Testis (tissue), 3 donors: Measurements from ENCODE around the gene DNAAF1. TPM values are rescaled to one million over a fixed set of nuclear protein-coding genes. Genes with fewer than 3 reads are reported as not detected.

Source experiments
- DNase-seq: peaks from one replicate; pipeline ENCODE4 v3.0.0-alpha.2; 2019
- H3K27ac ChIP-seq, 2 donors: fragments of 200-600 bp; sonication (generic); one replicate each; pipeline ENCODE4 v1.5.1; 2019
- H3K27me3 ChIP-seq: fragments of 200-600 bp; sonication (generic); one replicate; pipeline ENCODE4 v1.5.1; 2019
- H3K36me3 ChIP-seq: fragments of 200-600 bp; sonication (generic); one replicate; pipeline ENCODE4 v1.5.1; 2017; ENCODE audit warnings: low read depth; ENCODE audit errors: missing control alignments
- H3K4me1 ChIP-seq: fragments of 200-600 bp; sonication (generic); one replicate; pipeline ENCODE4 v1.5.1; 2019
- H3K4me3 ChIP-seq, 2 donors: fragments of 200-600 bp; sonication (generic); one replicate each; pipeline ENCODE4 v1.5.1; 2017 to 2019
- H3K9me3 ChIP-seq: fragments of 200-600 bp; sonication (generic); one replicate; pipeline ENCODE4 v1.5.1; 2017
- POLR2A ChIP-seq: fragments of 450-650 bp; IDR thresholded peaks from one replicate; pipeline ENCODE4 v1.6.1; 2017; ENCODE audit warnings: antibody characterized with exemption, mild to moderate bottlenecking, moderate library complexity
- WGBS, 2 donors: methylation state at CpG; one replicate each; pipeline ENCODE4 v1.1.5; 2018; 5-methylcytosine and 5-hydroxymethylcytosine counted together
- intact Hi-C: fragments of 100-400 bp; cut with DNase I; formaldehyde crosslinking; loops from one replicate; pipeline ENCODE4 v1.15.1; 2023; ENCODE audit warnings: low total_unique reads
- polyA plus RNA-seq: library from polyadenylated mRNA; stranded (reverse); fragments of 350-450 nt; fragmentation: Illumina TruSeq; extraction: RNeasy Lipid Tissue Mini Kit (QIAGEN cat#74804); gene quantifications from one replicate; pipeline ENCODE4 v1.2.3, GENCODE V29; 2014; ENCODE audit warnings: low read depth, low replicate concordance; ENCODE audit not compliant: insufficient read depth
- total RNA-seq, 2 donors: library from RNA; depleted of rRNA; stranded (reverse); fragments of >200 nt; gene quantifications; one replicate each; pipeline ENCODE4 v1.2.3, GENCODE V29; 2016
- TF ChIP-seq, protein P1 (sequence below), 3 experiments: fragments of 450-650 bp in 2 of 3; fragments of 200-600 bp in 1 of 3; sonication (generic) in 1 of 3; IDR thresholded peaks; one replicate each; pipeline ENCODE4 v1.5.1; 2016 to 2019; ENCODE audit warnings: antibody characterized with exemption in 3 of 3, mild to moderate bottlenecking in 2 of 3, moderate library complexity in 1 of 3

DNAAF1 gene
- total and polyA plus RNA-seq, 3 donors from 2014 or later, result 50.9 to 161 (median 89.4) TPM

DNA sequence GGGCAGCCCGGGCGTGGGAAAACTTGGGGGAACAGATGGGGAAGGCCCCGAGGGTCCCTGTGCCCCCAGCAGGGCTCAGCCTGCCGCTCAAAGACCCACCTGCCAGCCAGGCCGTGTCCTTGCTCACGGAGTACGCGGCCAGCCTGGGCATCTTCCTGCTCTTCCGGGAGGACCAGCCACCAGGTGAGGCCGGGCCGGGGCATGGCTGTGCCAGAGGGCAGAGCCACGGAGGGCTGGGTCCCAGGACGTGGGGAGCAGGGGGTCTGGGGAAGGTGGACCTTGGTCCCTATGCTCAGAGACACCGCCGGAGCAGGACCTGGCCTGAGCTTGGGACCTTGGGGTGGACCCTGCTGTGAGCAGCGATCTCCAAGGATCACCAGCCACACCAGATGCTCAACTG lies 46.4 kb downstream of the DNAAF1 start:
- no peaks in the 10 kb centered on the region for H3K27me3 ChIP-seq
- no peaks in the 10 kb centered on the region for H3K4me1 ChIP-seq
- intact Hi-C loops, result no loop called here
- H3K27ac ChIP-seq, result no peak overlapping the region
- H3K36me3 ChIP-seq, result no peaks in the 10 kb centered on the region
- 80 to 81% methylated on average over 3 to 16 of the region's 16 CpGs for WGBS, 2 donors
- H3K4me3 ChIP-seq, result peak overlapping the region; percentile 38 to 61
- DNase-seq, result no peak
- TF ChIP-seq POLR2A, result no peak
- TF ChIP-seq, protein P1, sequence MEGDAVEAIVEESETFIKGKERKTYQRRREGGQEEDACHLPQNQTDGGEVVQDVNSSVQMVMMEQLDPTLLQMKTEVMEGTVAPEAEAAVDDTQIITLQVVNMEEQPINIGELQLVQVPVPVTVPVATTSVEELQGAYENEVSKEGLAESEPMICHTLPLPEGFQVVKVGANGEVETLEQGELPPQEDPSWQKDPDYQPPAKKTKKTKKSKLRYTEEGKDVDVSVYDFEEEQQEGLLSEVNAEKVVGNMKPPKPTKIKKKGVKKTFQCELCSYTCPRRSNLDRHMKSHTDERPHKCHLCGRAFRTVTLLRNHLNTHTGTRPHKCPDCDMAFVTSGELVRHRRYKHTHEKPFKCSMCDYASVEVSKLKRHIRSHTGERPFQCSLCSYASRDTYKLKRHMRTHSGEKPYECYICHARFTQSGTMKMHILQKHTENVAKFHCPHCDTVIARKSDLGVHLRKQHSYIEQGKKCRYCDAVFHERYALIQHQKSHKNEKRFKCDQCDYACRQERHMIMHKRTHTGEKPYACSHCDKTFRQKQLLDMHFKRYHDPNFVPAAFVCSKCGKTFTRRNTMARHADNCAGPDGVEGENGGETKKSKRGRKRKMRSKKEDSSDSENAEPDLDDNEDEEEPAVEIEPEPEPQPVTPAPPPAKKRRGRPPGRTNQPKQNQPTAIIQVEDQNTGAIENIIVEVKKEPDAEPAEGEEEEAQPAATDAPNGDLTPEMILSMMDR (IDR thresholded peaks at IDR 0.05), result no peak
- no peaks in the 10 kb centered on the region for H3K9me3 ChIP-seq

DNA sequence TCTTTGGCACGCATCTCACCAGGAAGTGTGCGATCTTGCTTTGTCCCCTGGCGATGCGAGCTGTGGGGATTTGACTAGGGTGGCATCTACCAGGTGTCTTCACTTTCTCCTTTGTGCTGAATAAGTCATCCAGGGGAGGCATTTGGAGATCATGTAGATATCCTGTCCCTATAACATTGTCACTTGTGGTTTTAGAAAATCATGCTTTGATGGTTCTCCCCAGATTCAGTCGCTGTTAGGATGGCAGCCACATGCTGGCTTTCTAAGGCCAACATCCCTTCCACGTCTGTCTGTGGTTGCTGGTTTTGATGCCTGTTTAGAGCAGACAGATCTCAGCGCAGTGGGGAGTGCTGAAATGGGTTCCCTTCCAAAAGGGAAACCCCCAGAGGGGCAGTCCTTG lies 48.4 kb downstream of the DNAAF1 start:
- Histone ChIP-seq H3K27me3 (no peaks in the 10 kb centered on the region), H3K4me1 (no peaks in the 10 kb centered on the region), H3K36me3 (no peaks in the 10 kb centered on the region), H3K27ac (no peak overlapping the region), H3K4me3 (no peak overlapping the region), H3K9me3 (no peaks in the 10 kb centered on the region)
- no peak for DNase-seq
- TF ChIP-seq, protein P1 (IDR thresholded peaks at IDR 0.05), result no peak
- TF ChIP-seq POLR2A, result no peak
- WGBS, 2 donors, result 82 to 94% methylated on average over 7 of the region's 7 CpGs
- intact Hi-C loops, result no loop called here

DNA sequence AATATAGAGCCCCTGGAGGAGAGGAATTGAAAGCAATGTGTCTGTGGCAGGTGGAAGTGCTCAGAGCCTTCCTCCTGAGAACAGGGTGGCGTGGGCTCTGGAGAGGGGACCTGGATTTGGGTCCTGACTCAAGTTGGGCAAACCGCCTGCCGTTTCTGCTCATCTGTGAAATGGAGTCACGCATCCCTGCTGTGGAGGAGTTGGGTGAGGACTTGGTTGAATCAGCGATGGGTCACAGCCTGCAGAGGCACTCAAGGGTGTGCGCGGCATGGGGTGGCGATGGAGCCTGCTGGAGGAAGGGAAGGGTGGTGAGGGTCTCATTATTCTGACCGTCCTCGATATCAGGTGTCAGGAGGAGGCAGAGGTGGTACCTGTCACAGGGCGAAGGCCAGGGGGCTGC lies 48.9 kb downstream of the DNAAF1 start:
- no peak for DNase-seq
- H3K36me3 ChIP-seq, result no peaks in the 10 kb centered on the region
- 89 to 92% methylated on average over 8 to 11 of the region's 11 CpGs for WGBS, 2 donors
- no peak overlapping the region for H3K27ac ChIP-seq
- H3K27me3 ChIP-seq, result no peaks in the 10 kb centered on the region
- no peaks in the 10 kb centered on the region for H3K4me1 ChIP-seq
- intact Hi-C loops, result no loop called here
- TF ChIP-seq, protein P1 (IDR thresholded peaks at IDR 0.05), result no peak
- TF ChIP-seq POLR2A, result no peak
- H3K9me3 ChIP-seq, result no peaks in the 10 kb centered on the region
- no peak overlapping the region for H3K4me3 ChIP-seq

DNA sequence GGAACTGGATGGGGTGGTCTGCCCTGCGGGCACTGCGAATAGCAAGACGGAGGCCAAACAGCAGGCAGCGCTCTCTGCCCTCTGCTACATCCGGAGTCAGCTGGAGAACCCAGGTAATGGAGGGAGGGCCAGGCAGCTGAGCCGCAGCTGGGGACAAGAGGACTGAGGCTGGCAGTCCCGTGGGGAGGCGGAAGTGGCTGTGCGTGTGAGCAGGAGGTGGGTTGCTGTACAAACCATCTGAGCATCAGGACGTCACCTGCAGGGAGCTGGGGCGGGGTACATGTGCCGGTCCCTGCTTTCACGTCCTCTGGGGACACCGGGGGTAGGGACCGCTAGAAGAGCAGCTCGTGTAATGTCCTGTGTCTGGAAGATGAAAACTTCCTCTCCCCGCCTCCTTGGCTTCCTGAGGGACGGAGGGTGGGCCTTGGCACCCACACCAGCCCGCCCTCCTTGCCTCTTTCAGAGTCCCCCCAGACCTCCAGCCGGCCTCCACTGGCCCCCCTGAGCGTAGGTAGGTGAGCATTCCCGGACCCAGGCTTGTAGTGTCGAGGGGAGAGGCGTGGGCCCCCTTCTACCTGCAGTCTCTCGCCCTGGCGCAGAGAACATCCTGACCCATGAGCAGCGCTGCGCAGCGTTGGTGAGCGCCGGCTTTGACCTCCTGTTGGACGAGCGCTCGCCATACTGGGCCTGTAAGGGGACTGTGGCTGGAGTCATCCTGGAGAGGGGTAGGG lies 49.5 kb downstream of the DNAAF1 start:
- Histone ChIP-seq H3K4me3 (no peak overlapping the region), H3K27me3 (no peaks in the 10 kb centered on the region), H3K9me3 (no peaks in the 10 kb centered on the region), H3K27ac (no peak overlapping the region), H3K36me3 (no peaks in the 10 kb centered on the region), H3K4me1 (no peaks in the 10 kb centered on the region)
- 85 to 91% methylated on average over 18 to 34 of the region's 34 CpGs for whole genome bisulfite sequencing, 2 donors
- no peak for TF ChIP-seq POLR2A
- TF ChIP-seq, protein P1 (IDR thresholded peaks at IDR 0.05), result no peak
- intact Hi-C loops, result no loop called here
- no peak for DNase-seq
